Right lobe of liver (tissue), 4 donors: ENCODE measurements around the gene TRAF1.

ENCODE experiments used
- POLR2A ChIP-seq: fragments of 450-650 bp; IDR thresholded peaks from one replicate; pipeline ENCODE4 v1.6.1; 2017; ENCODE audit warnings: antibody characterized with exemption, mild to moderate bottlenecking
- TF ChIP-seq, protein P1 (sequence below), 4 donors: fragments of 200-600 bp in 3 of 4; fragments of 450-650 bp in 1 of 4; IDR thresholded peaks; one replicate each; pipeline versions ENCODE4 v1.5.1 to v1.8.0; 2016 to 2022; ENCODE audit warnings: antibody characterized with exemption in 4 of 4, mild to moderate bottlenecking in 2 of 4
- donor health status: DM: no; HTN: no; CAD: no.
- donor health status: DM: no; HTN: no; CAD: no.
- donor health status: DM: no; HTN: yes; CAD: no.

DNA sequence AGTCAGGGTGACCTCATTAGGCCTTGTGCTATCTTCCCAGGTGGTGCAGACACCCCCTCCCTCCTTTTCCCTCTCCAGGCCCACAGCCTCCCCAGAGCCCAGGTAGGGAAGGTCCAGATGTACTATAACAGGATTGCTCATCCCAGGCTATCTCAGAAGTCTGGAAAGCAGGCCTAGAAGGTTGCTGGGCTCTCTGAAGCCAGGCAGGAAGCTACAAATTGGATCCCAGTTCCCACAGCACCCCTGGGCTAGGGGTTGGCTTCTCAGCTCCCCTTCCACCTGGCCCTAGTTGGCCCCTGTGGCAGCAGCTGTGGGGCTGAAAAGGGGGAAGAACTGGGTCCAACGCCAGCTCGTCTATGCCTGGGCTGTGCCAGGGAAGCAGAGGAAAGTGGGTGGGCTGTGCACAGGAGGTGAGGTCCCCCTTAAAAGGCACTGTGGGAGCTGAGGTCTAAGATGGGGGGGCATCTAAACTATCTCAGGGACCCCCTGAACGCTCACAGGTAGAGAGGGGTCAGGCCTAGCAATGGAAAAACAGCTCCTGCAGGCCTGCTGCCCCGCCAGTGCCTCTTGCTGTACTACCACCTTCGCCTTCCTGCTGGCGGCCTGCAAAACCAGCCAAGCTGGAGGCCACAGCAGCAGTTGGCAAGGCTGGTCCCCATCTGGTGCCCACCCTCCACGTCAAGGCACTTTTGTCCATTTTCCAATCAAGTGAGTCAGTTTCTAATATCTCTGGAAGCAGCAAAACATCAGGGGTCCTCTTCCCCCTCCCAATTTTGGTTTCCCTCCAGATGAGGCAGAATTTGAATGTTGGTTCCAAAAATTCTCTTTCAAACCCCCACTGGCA, 70.5 kb downstream of the TRAF1 start:
- TF ChIP-seq, protein P1, sequence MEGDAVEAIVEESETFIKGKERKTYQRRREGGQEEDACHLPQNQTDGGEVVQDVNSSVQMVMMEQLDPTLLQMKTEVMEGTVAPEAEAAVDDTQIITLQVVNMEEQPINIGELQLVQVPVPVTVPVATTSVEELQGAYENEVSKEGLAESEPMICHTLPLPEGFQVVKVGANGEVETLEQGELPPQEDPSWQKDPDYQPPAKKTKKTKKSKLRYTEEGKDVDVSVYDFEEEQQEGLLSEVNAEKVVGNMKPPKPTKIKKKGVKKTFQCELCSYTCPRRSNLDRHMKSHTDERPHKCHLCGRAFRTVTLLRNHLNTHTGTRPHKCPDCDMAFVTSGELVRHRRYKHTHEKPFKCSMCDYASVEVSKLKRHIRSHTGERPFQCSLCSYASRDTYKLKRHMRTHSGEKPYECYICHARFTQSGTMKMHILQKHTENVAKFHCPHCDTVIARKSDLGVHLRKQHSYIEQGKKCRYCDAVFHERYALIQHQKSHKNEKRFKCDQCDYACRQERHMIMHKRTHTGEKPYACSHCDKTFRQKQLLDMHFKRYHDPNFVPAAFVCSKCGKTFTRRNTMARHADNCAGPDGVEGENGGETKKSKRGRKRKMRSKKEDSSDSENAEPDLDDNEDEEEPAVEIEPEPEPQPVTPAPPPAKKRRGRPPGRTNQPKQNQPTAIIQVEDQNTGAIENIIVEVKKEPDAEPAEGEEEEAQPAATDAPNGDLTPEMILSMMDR (IDR thresholded peaks at IDR 0.05): no peak
- no peak for TF ChIP-seq POLR2A
